Measurements from ENCODE around the gene ACTR8. TPM values are rescaled to one million over a fixed set of nuclear protein-coding genes. Genes with fewer than 3 reads are reported as not detected.

ACTR8 gene
- total RNA-seq, 1 experiment from 2014 or later: 29.9 TPM

GRCh38 chr3:53841296-53841695 lies 40.7 kb downstream of the ACTR8 start (continued):
- TF ChIP-seq ZNF671 (CRISPR knock-in tag; IDR thresholded peaks at IDR 0.05): no peak
- no peak for TF ChIP-seq JUN (CRISPR knock-in tag; IDR thresholded peaks at IDR 0.05)
- TF ChIP-seq CDX4 (CRISPR knock-in tag; IDR thresholded peaks at IDR 0.05; ENCODE audit: borderline replicate concordance): no peak
- TF ChIP-seq ZNF396 (CRISPR knock-in tag; IDR thresholded peaks at IDR 0.05; ENCODE audit: borderline replicate concordance): no peak
- no peak for TF ChIP-seq CBFB (CRISPR knock-in tag; IDR thresholded peaks at IDR 0.05; ENCODE audit: low read depth)
- no peak for TF ChIP-seq ZNF263 (CRISPR knock-in tag; IDR thresholded peaks at IDR 0.05; ENCODE audit: low read depth)
- TF ChIP-seq, protein P1, sequence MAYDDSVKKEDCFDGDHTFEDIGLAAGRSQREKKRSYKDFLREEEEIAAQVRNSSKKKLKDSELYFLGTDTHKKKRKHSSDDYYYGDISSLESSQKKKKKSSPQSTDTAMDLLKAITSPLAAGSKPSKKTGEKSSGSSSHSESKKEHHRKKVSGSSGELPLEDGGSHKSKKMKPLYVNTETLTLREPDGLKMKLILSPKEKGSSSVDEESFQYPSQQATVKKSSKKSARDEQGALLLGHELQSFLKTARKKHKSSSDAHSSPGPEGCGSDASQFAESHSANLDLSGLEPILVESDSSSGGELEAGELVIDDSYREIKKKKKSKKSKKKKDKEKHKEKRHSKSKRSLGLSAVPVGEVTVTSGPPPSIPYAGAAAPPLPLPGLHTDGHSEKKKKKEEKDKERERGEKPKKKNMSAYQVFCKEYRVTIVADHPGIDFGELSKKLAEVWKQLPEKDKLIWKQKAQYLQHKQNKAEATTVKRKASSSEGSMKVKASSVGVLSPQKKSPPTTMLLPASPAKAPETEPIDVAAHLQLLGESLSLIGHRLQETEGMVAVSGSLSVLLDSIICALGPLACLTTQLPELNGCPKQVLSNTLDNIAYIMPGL (CRISPR knock-in tag; IDR thresholded peaks at IDR 0.05): no peak
- TF ChIP-seq, protein P2, sequence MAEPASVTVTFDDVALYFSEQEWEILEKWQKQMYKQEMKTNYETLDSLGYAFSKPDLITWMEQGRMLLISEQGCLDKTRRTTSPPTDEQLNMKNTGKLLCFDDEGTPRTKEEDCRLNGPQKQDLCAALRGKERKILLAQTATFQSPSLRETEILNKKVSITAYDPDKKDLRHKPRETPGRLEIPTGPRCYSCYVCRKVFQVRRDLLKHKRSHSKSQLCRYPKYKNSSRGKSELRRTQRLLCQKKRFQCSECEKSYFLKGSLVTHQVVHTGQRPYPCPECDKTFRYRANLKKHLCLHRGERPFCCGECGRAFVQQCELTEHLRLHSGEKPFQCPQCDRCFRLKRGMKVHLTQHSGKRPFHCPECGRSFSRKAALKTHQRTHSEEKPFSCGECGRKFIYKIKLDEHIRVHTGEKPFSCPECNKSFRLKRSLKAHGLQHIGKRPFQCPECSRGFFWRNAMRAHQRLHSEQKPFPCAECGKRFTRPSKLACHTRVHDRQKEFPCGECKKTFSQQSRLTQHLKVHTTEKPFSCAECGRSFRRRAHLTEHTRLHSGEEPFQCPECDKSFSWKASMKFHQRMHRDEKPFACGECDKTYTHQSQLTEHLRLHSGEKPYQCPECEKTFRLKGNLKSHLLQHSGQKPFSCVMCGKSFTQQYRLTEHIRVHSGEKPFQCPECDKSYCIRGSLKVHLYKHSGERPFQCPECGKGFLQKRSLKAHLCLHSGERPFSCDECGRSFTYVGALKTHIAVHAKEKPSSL (CRISPR knock-in tag; conservative IDR thresholded peaks at IDR 0.05): no peak

DNA sequence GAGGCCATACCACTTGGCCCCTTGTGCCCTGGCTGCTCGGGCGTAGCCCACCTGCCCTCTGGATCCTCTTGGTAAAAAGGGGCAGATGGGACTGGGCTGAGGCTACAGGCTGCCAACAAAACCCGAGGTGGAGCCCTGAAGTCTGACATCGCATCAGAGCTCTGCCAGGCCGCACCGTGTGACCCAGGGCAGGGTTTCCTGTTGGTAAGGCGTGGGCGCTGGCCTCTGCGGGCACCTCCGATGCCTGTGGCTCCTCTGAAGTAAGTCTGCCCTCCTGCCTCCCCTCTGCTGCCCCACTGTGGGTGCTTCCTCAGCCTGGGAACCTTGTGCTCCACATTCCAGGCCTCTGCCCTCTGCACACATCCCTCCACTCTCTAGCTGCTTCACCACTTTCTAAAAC lies 44.6 kb downstream of the ACTR8 start:
- no peak overlapping the region for H3K27ac Mint-ChIP-seq
- TF ChIP-seq FOXK1 (CRISPR knock-in tag; IDR thresholded peaks at IDR 0.05): no peak
- peak; percentile 43; the same call in 1 of the 2 replicates for TF ChIP-seq PRDM15 (CRISPR knock-in tag; IDR thresholded peaks at IDR 0.05)
- H3K4me1 Mint-ChIP-seq: peaks cover 3% of the 10 kb centered on the region
- CTCF ChIA-PET: no interaction called here
- ATAC-seq (no peak), DNase-seq (ENCODE audit: low spot score) (no peak)
- peaks cover 2% of the 10 kb centered on the region; the same call in 1 of the 2 replicates for H3K36me3 Mint-ChIP-seq
- no peaks in the 10 kb centered on the region for H3K27me3 Mint-ChIP-seq (ENCODE audit: low read depth)
- POLR2A ChIA-PET: interaction anchor here (0.7 kb wide), 1 partner anchor 37 kb away, joined by 4 read pairs; no protein-coding TSS in a partner anchor
- H3K4me3 Mint-ChIP-seq: no peak overlapping the region
- no peaks in the 10 kb centered on the region for H3K9me3 Mint-ChIP-seq

- DNase-seq (ENCODE audit: low spot score) (no peak), ATAC-seq (no peak)
- Mint-ChIP-seq H3K36me3 (peaks cover 2% of the 10 kb centered on the region; the same call in 1 of the 2 replicates), H3K4me1 (no peaks in the 10 kb centered on the region), H3K27me3 (ENCODE audit: low read depth) (no peaks in the 10 kb centered on the region), H3K27ac (no peak overlapping the region), H3K4me3 (no peak overlapping the region), H3K9me3 (no peaks in the 10 kb centered on the region)
- ChIA-PET CTCF (interaction anchor here (0.7 kb wide), 1 partner anchor 9 kb away, joined by 3 read pairs; no protein-coding TSS in a partner anchor), POLR2A (no interaction called here)
- no peak for TF ChIP-seq PRRX2 (CRISPR knock-in tag; IDR thresholded peaks at IDR 0.05)
- no peak for TF ChIP-seq GABPB1 (CRISPR knock-in tag; IDR thresholded peaks at IDR 0.05)
- TF ChIP-seq ZNF232 (CRISPR knock-in tag; IDR thresholded peaks at IDR 0.05): no peak
Measured at GRCh38 chr3:53836084-53836872, 45.7 kb downstream of the ACTR8 start.

Measured in WTC11 (cell line).